OCI-LY1 (cell line): ENCODE data around the gene EBLN1.

ENCODE experiments used
- H2AFZ ChIP-seq: fragments of 200-600 bp; sonication (generic), shearing (Covaris generic); 2 replicates; pipeline ENCODE4 v1.6.0; 2014; ENCODE audit warnings: antibody characterized with exemption, mild to moderate bottlenecking, low read length
- H3F3A ChIP-seq: fragments of 200-600 bp; sonication (generic), shearing (Covaris generic); 2 replicates; pipeline ENCODE4 v1.6.0; 2014; ENCODE audit warnings: mild to moderate bottlenecking, antibody characterized with exemption, low read length, moderate library complexity; ENCODE audit not compliant: insufficient read depth
- H3K27ac ChIP-seq: fragments of 200-600 bp; sonication (generic); 2 replicates; pipeline ENCODE4 v1.5.1; 2014; ENCODE audit warnings: low read length, mixed run types, mild to moderate bottlenecking, low read depth; ENCODE audit not compliant: poor library complexity, severe bottlenecking
- H3K27me3 ChIP-seq: fragments of 200-600 bp; sonication (generic); 2 replicates; pipeline ENCODE4 v1.6.0; 2014; ENCODE audit warnings: antibody characterized with exemption, mild to moderate bottlenecking, low read length, moderate library complexity; ENCODE audit not compliant: insufficient read depth
- H3K36me3 ChIP-seq: fragments of 200-600 bp; sonication (generic); 2 replicates; pipeline ENCODE4 v1.6.1; 2014; ENCODE audit warnings: mild to moderate bottlenecking, antibody characterized with exemption, low read length, moderate library complexity, mixed read lengths; ENCODE audit not compliant: insufficient read depth
- H3K4me1 ChIP-seq: fragments of 200-600 bp; sonication (generic); 2 replicates; pipeline ENCODE4 v1.5.1; 2014; ENCODE audit warnings: mild to moderate bottlenecking, low read length, moderate library complexity; ENCODE audit not compliant: insufficient read depth, severe bottlenecking
- H3K4me2 ChIP-seq: fragments of 200-600 bp; sonication (generic), shearing (Covaris generic); 2 replicates; pipeline ENCODE4 v1.6.1; 2014; ENCODE audit warnings: low read length
- H3K4me3 ChIP-seq: fragments of 200-600 bp; sonication (generic); 2 replicates; pipeline ENCODE4 v1.5.1; 2014; ENCODE audit warnings: low read length, low read depth, mild to moderate bottlenecking, mixed read lengths; ENCODE audit not compliant: poor library complexity, severe bottlenecking
- H3K79me2 ChIP-seq: fragments of 200-600 bp; shearing (Covaris generic); 2 replicates; pipeline ENCODE4 v1.6.1; 2016; ENCODE audit warnings: mixed run types, low read length, mixed read lengths; ENCODE audit not compliant: insufficient read depth
- H3K9ac ChIP-seq: fragments of 200-600 bp; sonication (generic), shearing (Covaris generic); 2 replicates; pipeline ENCODE4 v1.6.1; 2014; ENCODE audit warnings: mild to moderate bottlenecking, low read length, mixed read lengths
- H3K9me2 ChIP-seq: fragments of 200-600 bp; sonication (generic), shearing (Covaris generic); 2 replicates; pipeline ENCODE4 v1.6.1; 2014; ENCODE audit warnings: low read depth, mild to moderate bottlenecking, low read length, mixed read lengths
- H3K9me3 ChIP-seq: fragments of 200-600 bp; shearing (Covaris generic); 2 replicates; pipeline ENCODE4 v1.6.1; 2014; ENCODE audit warnings: low read length, mixed read lengths
- H4K20me1 ChIP-seq: fragments of 200-600 bp; sonication (generic), shearing (Covaris generic); 2 replicates; pipeline ENCODE4 v1.6.0; 2016; ENCODE audit warnings: mild to moderate bottlenecking, low read length; ENCODE audit not compliant: insufficient read depth
- CTCF ChIP-seq: fragments of 200-600 bp; sonication (generic), shearing (Covaris generic); IDR thresholded peaks from 2 replicates; pipeline ENCODE4 v1.5.1; 2017; ENCODE audit warnings: mild to moderate bottlenecking, antibody characterized with exemption, low read length, moderate library complexity, mixed read lengths
- EZH2 ChIP-seq: fragments of 200-600 bp; sonication (generic), shearing (Covaris generic); IDR thresholded peaks from 2 replicates; pipeline ENCODE4 v1.8.0; 2017; ENCODE audit warnings: borderline replicate concordance, mixed run types, mild to moderate bottlenecking, antibody characterized with exemption, low read length, moderate library complexity, mixed read lengths

EBLN1 gene

DNA sequence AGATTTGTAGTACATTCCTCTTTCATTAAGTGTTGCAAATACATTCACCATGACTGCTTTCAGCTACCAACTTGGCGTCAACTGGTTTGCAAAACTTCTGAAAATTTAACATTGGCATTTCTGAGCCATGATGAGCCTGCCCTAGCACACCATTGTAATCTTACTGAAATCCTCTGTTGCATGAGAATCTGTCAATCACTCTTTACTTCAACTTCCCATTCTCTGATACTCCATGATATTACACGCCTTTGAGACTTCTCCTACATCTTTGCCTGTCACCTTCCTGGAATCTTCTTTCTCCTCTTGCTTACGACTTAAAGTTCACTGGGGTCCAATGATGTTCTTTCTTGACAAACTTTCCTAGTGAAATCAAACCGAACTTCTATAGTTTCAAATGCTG, 32.2 kb downstream of the EBLN1 start:
- H3K9ac ChIP-seq, result no peak overlapping the region
- no peaks in the 10 kb centered on the region for H3K79me2 ChIP-seq
- H3K9me2 ChIP-seq, result no peaks in the 10 kb centered on the region
- no peaks in the 10 kb centered on the region for H3F3A ChIP-seq
- no peaks in the 10 kb centered on the region for H4K20me1 ChIP-seq
- H3K9me3 ChIP-seq, result no peaks in the 10 kb centered on the region
- H3K4me2 ChIP-seq, result no peak overlapping the region
- H3K36me3 ChIP-seq, result no peaks in the 10 kb centered on the region
- H2AFZ ChIP-seq, result no peak overlapping the region
- no peak overlapping the region for H3K27ac ChIP-seq
- no peaks in the 10 kb centered on the region for H3K4me1 ChIP-seq
- H3K27me3 ChIP-seq, result no peaks in the 10 kb centered on the region
- TF ChIP-seq EZH2 (no peak), CTCF (no peak)
- no peak overlapping the region for H3K4me3 ChIP-seq

GRCh38 chr10:22183771-22184461, 33.9 kb downstream of the EBLN1 start:
- no peaks in the 10 kb centered on the region for H3K4me1 ChIP-seq
- H3K27ac ChIP-seq, result no peak overlapping the region
- no peak overlapping the region for H2AFZ ChIP-seq
- H3K4me3 ChIP-seq, result no peak overlapping the region
- H3K9ac ChIP-seq, result no peak overlapping the region
- no peaks in the 10 kb centered on the region for H4K20me1 ChIP-seq
- TF ChIP-seq EZH2 (no peak), CTCF (no peak)
- no peaks in the 10 kb centered on the region for H3K79me2 ChIP-seq
- no peaks in the 10 kb centered on the region for H3F3A ChIP-seq
- no peaks in the 10 kb centered on the region for H3K9me3 ChIP-seq
- no peaks in the 10 kb centered on the region for H3K27me3 ChIP-seq
- no peaks in the 10 kb centered on the region for H3K9me2 ChIP-seq
- no peak overlapping the region for H3K4me2 ChIP-seq
- H3K36me3 ChIP-seq, result no peaks in the 10 kb centered on the region

DNA sequence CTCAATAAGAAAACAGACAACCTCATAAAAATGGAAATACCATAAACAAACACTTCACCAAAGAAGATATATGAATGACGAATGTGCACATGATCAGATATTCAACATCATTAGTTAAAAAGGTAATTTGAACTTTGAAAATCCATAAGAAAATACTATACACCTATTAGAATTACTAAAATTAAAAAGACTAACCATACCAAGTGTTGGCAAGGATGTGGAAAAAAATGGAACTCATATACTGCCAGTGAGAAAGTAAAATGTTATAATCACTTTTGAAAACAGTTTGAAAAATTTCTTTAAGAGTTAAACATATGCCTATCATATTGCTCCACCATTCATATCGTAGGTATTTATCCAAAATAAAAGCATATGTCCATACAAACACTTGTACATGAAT, 37.1 kb downstream of the EBLN1 start:
- H3F3A ChIP-seq, result no peaks in the 10 kb centered on the region
- H3K9me3 ChIP-seq, result no peaks in the 10 kb centered on the region
- H4K20me1 ChIP-seq, result no peaks in the 10 kb centered on the region
- H2AFZ ChIP-seq, result no peak overlapping the region
- no peaks in the 10 kb centered on the region for H3K27me3 ChIP-seq
- no peaks in the 10 kb centered on the region for H3K9me2 ChIP-seq
- no peaks in the 10 kb centered on the region for H3K4me1 ChIP-seq
- no peak overlapping the region for H3K9ac ChIP-seq
- no peak overlapping the region for H3K27ac ChIP-seq
- H3K4me3 ChIP-seq, result no peak overlapping the region
- no peak overlapping the region for H3K4me2 ChIP-seq
- no peak for TF ChIP-seq CTCF
- no peak for TF ChIP-seq EZH2
- no peaks in the 10 kb centered on the region for H3K79me2 ChIP-seq
- H3K36me3 ChIP-seq, result no peaks in the 10 kb centered on the region
